DOHH2 (cell line): ENCODE results near the gene KIF21B.
A peak's percentile ranks its signal among the peaks of the same experiment; 100 is the strongest.

ENCODE experiments used
- H3F3A ChIP-seq: fragments of 200-600 bp; sonication (generic), shearing (Covaris generic); 2 replicates; pipeline ENCODE4 v1.6.0; 2016; ENCODE audit warnings: antibody characterized with exemption, mild to moderate bottlenecking; ENCODE audit not compliant: control insufficient read depth, insufficient read depth
- H3K27ac ChIP-seq: fragments of 200-600 bp; sonication (generic); 2 replicates; pipeline ENCODE4 v1.5.1; 2014; ENCODE audit warnings: low read depth, mild to moderate bottlenecking, low read length, moderate library complexity
- H3K27me3 ChIP-seq: fragments of 200-600 bp; sonication (generic); 2 replicates; pipeline ENCODE4 v1.6.1; 2014; ENCODE audit warnings: mild to moderate bottlenecking, low read length, mixed read lengths; ENCODE audit not compliant: control insufficient read depth
- H3K36me3 ChIP-seq: fragments of 200-600 bp; sonication (generic); 2 replicates; pipeline ENCODE4 v1.6.1; 2014; ENCODE audit warnings: mild to moderate bottlenecking, low read length, moderate library complexity, mixed read lengths; ENCODE audit not compliant: control insufficient read depth
- H3K4me1 ChIP-seq: fragments of 200-600 bp; sonication (generic); 2 replicates; pipeline ENCODE4 v1.6.1; 2014; ENCODE audit warnings: mild to moderate bottlenecking, low read length, mixed read lengths; ENCODE audit not compliant: control insufficient read depth
- H3K4me2 ChIP-seq: fragments of 200-600 bp; sonication (generic); 2 replicates; pipeline ENCODE4 v1.6.0; 2014; ENCODE audit warnings: mild to moderate bottlenecking, low read length, moderate library complexity
- H3K4me3 ChIP-seq: fragments of 200-600 bp; sonication (generic); 2 replicates; pipeline ENCODE4 v1.5.1; 2014; ENCODE audit warnings: mild to moderate bottlenecking, low read length, mixed read lengths
- H3K79me2 ChIP-seq: fragments of 200-600 bp; sonication (generic); 2 replicates; pipeline ENCODE4 v1.6.1; 2014; ENCODE audit warnings: mild to moderate bottlenecking, low read length, mixed read lengths; ENCODE audit not compliant: control insufficient read depth
- H3K9me2 ChIP-seq: fragments of 200-600 bp; sonication (generic); replicated peaks from 2 replicates; pipeline ENCODE4 v1.6.1; 2014; ENCODE audit warnings: mild to moderate bottlenecking, low read length, mixed read lengths; ENCODE audit not compliant: control insufficient read depth
- H3K9me3 ChIP-seq: fragments of 200-600 bp; sonication (generic); 2 replicates; pipeline ENCODE4 v1.6.1; 2014; ENCODE audit warnings: antibody characterized with exemption, low read length, mixed read lengths; ENCODE audit not compliant: control insufficient read depth, insufficient read depth
- H4K20me1 ChIP-seq: fragments of 200-600 bp; sonication (generic); 2 replicates; pipeline ENCODE4 v1.6.0; 2014; ENCODE audit warnings: low read depth, mild to moderate bottlenecking, antibody characterized with exemption, low read length, moderate library complexity; ENCODE audit not compliant: control insufficient read depth, insufficient read depth
- CTCF ChIP-seq: fragments of 200-600 bp; sonication (generic); IDR thresholded peaks from one replicate; pipeline ENCODE4 v1.5.1; 2014; ENCODE audit warnings: antibody characterized with exemption, mild to moderate bottlenecking, low read depth, low read length; ENCODE audit not compliant: poor library complexity, severe bottlenecking
- EZH2phosphoT487 ChIP-seq: fragments of 200-600 bp; sonication (generic); IDR thresholded peaks from 2 replicates; pipeline ENCODE4 v1.6.1; 2017; ENCODE audit warnings: borderline replicate concordance, mild to moderate bottlenecking, antibody characterized with exemption, low read length, moderate library complexity, mixed read lengths

KIF21B gene

GRCh38 chr1:200972985-200973742 lies 50.4 kb downstream of the KIF21B start:
- no peaks in the 10 kb centered on the region for H3K9me3 ChIP-seq
- no peaks in the 10 kb centered on the region for H3K79me2 ChIP-seq
- TF ChIP-seq CTCF = no peak
- TF ChIP-seq EZH2phosphoT487 = no peak
- H3K4me2 ChIP-seq = no peak overlapping the region
- H3K4me3 ChIP-seq = no peak overlapping the region
- no peaks in the 10 kb centered on the region for H3K4me1 ChIP-seq
- no peaks in the 10 kb centered on the region for H3F3A ChIP-seq
- H3K27me3 ChIP-seq = no peaks in the 10 kb centered on the region
- H4K20me1 ChIP-seq = peaks cover 3% of the 10 kb centered on the region; the same call in 1 of the 2 replicates
- H3K36me3 ChIP-seq = no peaks in the 10 kb centered on the region
- H3K9me2 ChIP-seq = no peaks in the 10 kb centered on the region
- H3K27ac ChIP-seq = no peak overlapping the region

- Histone ChIP-seq H3K27ac (no peak overlapping the region), H3K36me3 (no peaks in the 10 kb centered on the region)
Observed at GRCh38 chr1:200971955-200972711, 51.4 kb downstream of the KIF21B start.

GRCh38 chr1:200971428-200971903 lies 52.0 kb downstream of the KIF21B start:
- Histone ChIP-seq H3K27ac (no peak overlapping the region), H4K20me1 (peaks cover 3% of the 10 kb centered on the region; the same call in 1 of the 2 replicates), H3K4me3 (no peak overlapping the region), H3F3A (no peaks in the 10 kb centered on the region), H3K4me1 (no peaks in the 10 kb centered on the region), H3K36me3 (no peaks in the 10 kb centered on the region), H3K9me2 (no peaks in the 10 kb centered on the region), H3K79me2 (no peaks in the 10 kb centered on the region), H3K9me3 (no peaks in the 10 kb centered on the region), H3K27me3 (no peaks in the 10 kb centered on the region), H3K4me2 (no peak overlapping the region)
- TF ChIP-seq CTCF (no peak), EZH2phosphoT487 (no peak)

More at GRCh38 chr1:200971955-200972711, 51.4 kb downstream of the KIF21B start:
- Histone ChIP-seq H3K9me3 (no peaks in the 10 kb centered on the region), H3K9me2 (no peaks in the 10 kb centered on the region), H3K27me3 (no peaks in the 10 kb centered on the region), H4K20me1 (peaks cover 3% of the 10 kb centered on the region; the same call in 1 of the 2 replicates), H3K4me3 (no peak overlapping the region), H3K4me2 (no peak overlapping the region), H3F3A (no peaks in the 10 kb centered on the region), H3K79me2 (no peaks in the 10 kb centered on the region), H3K4me1 (no peaks in the 10 kb centered on the region)
- TF ChIP-seq CTCF = peak; percentile 78
- TF ChIP-seq EZH2phosphoT487 = no peak
